ENCODE data around the gene L1CAM.
"Not testable (repeated sequence)": the region's sequence is repeated elsewhere in the genome, so short reads cannot be mapped to it uniquely, and the experiment has no call there.

Gene L1CAM

GRCh38 chrX:153828308-153828707, 57.7 kb downstream of the L1CAM start:
- DNase-seq (ENCODE audit: low read depth) = no peak

- DNase-seq (ENCODE audit: low read depth) = no peak
These were observed 58.1 kb downstream of the L1CAM start for GRCh38 chrX:153827903-153828302.

- no peak for DNase-seq (ENCODE audit: low read depth)
These were observed 59.0 kb downstream of the L1CAM start for GRCh38 chrX:153827016-153827415.

- DNase-seq (ENCODE audit: low read depth) = no peak
These were observed 60.9 kb downstream of the L1CAM start for GRCh38 chrX:153825042-153825441.

- DNase-seq (ENCODE audit: low read depth) = no peak
These were observed 61.6 kb downstream of the L1CAM start for GRCh38 chrX:153824348-153824747.

GRCh38 chrX:153821066-153821465, 64.9 kb downstream of the L1CAM start:
- no peak for DNase-seq (ENCODE audit: low read depth)

- no peak for DNase-seq (ENCODE audit: low read depth)
These were observed 65.4 kb downstream of the L1CAM start for GRCh38 chrX:153820601-153821000.

- no peak for DNase-seq (ENCODE audit: low read depth)
These were observed 66.5 kb downstream of the L1CAM start for GRCh38 chrX:153819384-153820040.

- DNase-seq (ENCODE audit: low read depth) = no peak
These were observed 67.2 kb downstream of the L1CAM start for GRCh38 chrX:153818571-153819383.

GRCh38 chrX:153818064-153818463, 67.9 kb downstream of the L1CAM start:
- DNase-seq (ENCODE audit: low read depth) = not testable (repeated sequence)

- no peak for DNase-seq (ENCODE audit: low read depth)
These were observed 68.9 kb downstream of the L1CAM start for GRCh38 chrX:153816831-153817690.

GRCh38 chrX:153814591-153815315, 71.2 kb downstream of the L1CAM start:
- no peak for DNase-seq (ENCODE audit: low read depth)

- DNase-seq (ENCODE audit: low read depth) = no peak
These were observed 72.8 kb downstream of the L1CAM start for GRCh38 chrX:153813161-153813560.

GRCh38 chrX:153812220-153812619, 73.8 kb downstream of the L1CAM start:
- no peak for DNase-seq (ENCODE audit: low read depth)
